Measurements from ENCODE around the gene LRRC56.

GRCh38 chr11:532986-533585 is 4.2 kb upstream of the LRRC56 start:
- TF ChIP-seq CTCF (conservative IDR thresholded peaks at IDR 0.05; ENCODE audit: low read depth in 2 of 2) (no peak), EZH2 (IDR thresholded peaks at IDR 0.05; ENCODE audit: low read depth, unreplicated experiment) (no peak)

Data from GM23338 (cell line).